ENCODE results near the gene KLHL30. TPM values are rescaled to one million over a fixed set of nuclear protein-coding genes. Genes with fewer than 3 reads are reported as not detected.
A peak's percentile ranks its signal among the peaks of the same experiment; 100 is the strongest.
"Not testable (repeated sequence)": the region's sequence is repeated elsewhere in the genome, so short reads cannot be mapped to it uniquely, and the experiment has no call there.

The KLHL30 gene
- total RNA-seq, 4 donors from 2014 or later = 0.14 to 5.6 TPM; not detected in 2

DNA sequence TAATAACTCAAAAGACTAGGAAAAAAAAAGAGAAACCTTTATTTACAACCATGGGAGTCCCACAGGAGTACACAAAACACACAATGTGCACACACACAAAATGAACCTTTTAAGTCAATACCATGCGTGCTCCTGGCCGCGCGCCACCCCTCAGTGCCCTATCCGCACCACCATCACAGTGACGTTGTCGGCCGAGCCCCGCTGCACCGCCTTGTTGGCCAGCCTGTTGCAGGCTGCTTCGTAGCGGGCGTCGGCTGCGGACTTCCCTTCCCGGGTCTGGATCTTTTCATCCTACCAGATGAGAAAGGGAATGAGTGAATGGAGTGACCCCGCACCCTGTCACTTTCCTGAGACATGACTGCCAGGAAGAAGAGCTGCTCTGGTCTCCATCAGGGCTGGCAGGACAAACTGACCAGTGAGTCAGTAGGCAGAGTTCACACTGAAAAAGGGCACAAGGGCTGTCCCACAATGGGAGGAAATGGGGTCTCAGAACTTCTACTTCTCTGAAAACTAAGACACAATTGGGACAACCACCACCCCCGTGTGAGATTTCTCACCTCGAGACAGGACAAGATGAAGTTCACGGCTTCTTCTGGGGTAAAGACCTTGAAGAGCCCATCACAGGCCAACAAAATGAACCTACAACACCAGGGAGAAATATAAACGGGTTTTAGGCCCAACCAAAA, 32.1 kb downstream of the KLHL30 start:
- intact Hi-C loops (cut with DNase I; ENCODE audit: low total_unique reads) = no loop called here
- H3K4me3 ChIP-seq = no peak overlapping the region
- H3K4me1 ChIP-seq = peaks cover 4 to 25% (median 11%) of the 10 kb centered on the region in 4 donors
- H3K9me3 ChIP-seq = no peaks in the 10 kb centered on the region
- WGBS, 2 donors (ENCODE audit: low coverage in 1 of 2) = 67 to 88% methylated on average over 4 to 21 of the region's 21 CpGs
- H3K27me3 ChIP-seq = no peaks in the 10 kb centered on the region
- in situ Hi-C loops (cut with MboI; ENCODE audit: low pct_ligation_motif_present in 1 of 4, low pct_unique_long_range_greater_than_20kb in 1 of 4, low sequenced_read_pairs in 3 of 4) = no loop called here
- peaks cover 0 to 25% (median 11%) of the 10 kb centered on the region in 4 donors for H3K36me3 ChIP-seq
- TF ChIP-seq EP300 (IDR thresholded peaks at IDR 0.05; ENCODE audit: low read depth) (no peak), POLR2AphosphoS5 (IDR thresholded peaks at IDR 0.05) (no peak), POLR2A (IDR thresholded peaks at IDR 0.05) (no peak)
- TF ChIP-seq, protein P1, sequence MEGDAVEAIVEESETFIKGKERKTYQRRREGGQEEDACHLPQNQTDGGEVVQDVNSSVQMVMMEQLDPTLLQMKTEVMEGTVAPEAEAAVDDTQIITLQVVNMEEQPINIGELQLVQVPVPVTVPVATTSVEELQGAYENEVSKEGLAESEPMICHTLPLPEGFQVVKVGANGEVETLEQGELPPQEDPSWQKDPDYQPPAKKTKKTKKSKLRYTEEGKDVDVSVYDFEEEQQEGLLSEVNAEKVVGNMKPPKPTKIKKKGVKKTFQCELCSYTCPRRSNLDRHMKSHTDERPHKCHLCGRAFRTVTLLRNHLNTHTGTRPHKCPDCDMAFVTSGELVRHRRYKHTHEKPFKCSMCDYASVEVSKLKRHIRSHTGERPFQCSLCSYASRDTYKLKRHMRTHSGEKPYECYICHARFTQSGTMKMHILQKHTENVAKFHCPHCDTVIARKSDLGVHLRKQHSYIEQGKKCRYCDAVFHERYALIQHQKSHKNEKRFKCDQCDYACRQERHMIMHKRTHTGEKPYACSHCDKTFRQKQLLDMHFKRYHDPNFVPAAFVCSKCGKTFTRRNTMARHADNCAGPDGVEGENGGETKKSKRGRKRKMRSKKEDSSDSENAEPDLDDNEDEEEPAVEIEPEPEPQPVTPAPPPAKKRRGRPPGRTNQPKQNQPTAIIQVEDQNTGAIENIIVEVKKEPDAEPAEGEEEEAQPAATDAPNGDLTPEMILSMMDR (IDR thresholded peaks at IDR 0.05) = no peak
- peak overlapping the region; percentile 44 to 74 (median 67) for H3K27ac ChIP-seq
- no peak for DNase-seq

DNA sequence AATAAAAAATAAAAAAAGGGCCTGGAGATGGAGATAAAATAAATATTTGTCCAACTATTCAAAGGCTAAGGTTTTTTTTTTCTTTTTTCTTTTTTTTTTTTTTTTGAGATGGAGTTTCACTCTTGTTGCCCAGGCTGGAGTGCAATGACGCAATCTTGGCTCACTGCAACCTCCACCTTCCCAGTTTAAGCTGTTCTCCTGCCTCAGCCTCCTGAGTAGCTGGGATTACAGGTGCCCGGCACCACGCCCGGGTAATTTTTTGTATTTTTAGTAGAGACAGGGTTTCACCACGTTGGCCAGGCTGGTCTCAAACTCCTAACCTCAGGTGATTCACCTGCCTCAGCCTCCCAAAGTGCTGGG, 32.6 kb downstream of the KLHL30 start:
- in situ Hi-C loops (cut with MboI; ENCODE audit: low pct_ligation_motif_present in 1 of 4, low pct_unique_long_range_greater_than_20kb in 1 of 4, low sequenced_read_pairs in 3 of 4); H3K4me3 ChIP-seq; DNase-seq; H3K9me3 ChIP-seq; intact Hi-C loops (cut with DNase I; ENCODE audit: low total_unique reads); H3K27me3 ChIP-seq: not testable (repeated sequence)
- peaks cover 0 to 25% (median 11%) of the 10 kb centered on the region in 4 donors for H3K36me3 ChIP-seq
- H3K4me1 ChIP-seq = peaks cover 4 to 25% (median 11%) of the 10 kb centered on the region in 4 donors
- WGBS, 2 donors (ENCODE audit: low coverage in 1 of 2) = 62 to 81% methylated on average over 3 to 5 of the region's 5 CpGs
- peak overlapping the region in 3 of 4 donors; percentile 44 to 68 (median 66) for H3K27ac ChIP-seq

DNA sequence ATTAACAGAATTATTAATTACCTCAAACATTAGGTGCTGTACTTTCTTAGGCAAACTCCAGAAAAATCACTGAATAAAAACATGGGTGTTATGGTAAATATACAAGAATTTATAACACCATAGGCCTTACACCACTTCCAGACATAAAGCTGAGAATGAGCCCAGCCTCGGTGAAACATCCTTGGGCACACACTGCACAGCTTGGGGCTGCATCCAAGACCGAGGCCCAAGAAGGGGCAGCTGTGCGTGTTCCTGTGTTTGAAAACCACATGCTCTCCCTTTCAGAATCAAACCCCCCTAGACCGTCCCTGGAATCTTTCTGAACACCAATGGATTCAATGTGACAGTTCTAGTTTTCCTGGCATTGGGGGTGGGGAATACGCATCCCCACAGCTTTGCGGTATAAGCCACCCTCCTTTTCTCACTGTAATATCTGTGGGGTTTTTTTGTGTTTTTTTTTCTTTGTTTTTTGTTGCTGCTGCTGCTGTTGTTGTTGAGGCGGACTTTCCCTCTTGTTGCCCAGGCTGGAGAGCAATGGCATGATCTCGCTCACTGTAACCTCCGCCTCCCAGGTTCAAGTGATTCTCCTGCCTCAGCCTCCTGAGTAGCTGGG, 33.2 kb downstream of the KLHL30 start:
- DNase-seq = no peak
- Histone ChIP-seq H3K36me3 (peaks cover 0 to 25% (median 11%) of the 10 kb centered on the region in 4 donors), H3K27me3 (no peaks in the 10 kb centered on the region), H3K27ac (no peak overlapping the region), H3K4me3 (no peak overlapping the region), H3K4me1 (peaks cover 4 to 25% (median 11%) of the 10 kb centered on the region in 4 donors), H3K9me3 (no peaks in the 10 kb centered on the region)
- 95 to 100% methylated on average over 2 to 9 of the region's 9 CpGs for WGBS, 2 donors (ENCODE audit: low coverage in 1 of 2)
- TF ChIP-seq POLR2AphosphoS5 (IDR thresholded peaks at IDR 0.05) (no peak), POLR2A (IDR thresholded peaks at IDR 0.05) (no peak), EP300 (IDR thresholded peaks at IDR 0.05; ENCODE audit: low read depth) (no peak)
- TF ChIP-seq, protein P1 (IDR thresholded peaks at IDR 0.05) = no peak
- in situ Hi-C loops (cut with MboI; ENCODE audit: low pct_ligation_motif_present in 1 of 4, low pct_unique_long_range_greater_than_20kb in 1 of 4, low sequenced_read_pairs in 3 of 4) = no loop called here
- intact Hi-C loops (cut with DNase I; ENCODE audit: low total_unique reads) = no loop called here

DNA sequence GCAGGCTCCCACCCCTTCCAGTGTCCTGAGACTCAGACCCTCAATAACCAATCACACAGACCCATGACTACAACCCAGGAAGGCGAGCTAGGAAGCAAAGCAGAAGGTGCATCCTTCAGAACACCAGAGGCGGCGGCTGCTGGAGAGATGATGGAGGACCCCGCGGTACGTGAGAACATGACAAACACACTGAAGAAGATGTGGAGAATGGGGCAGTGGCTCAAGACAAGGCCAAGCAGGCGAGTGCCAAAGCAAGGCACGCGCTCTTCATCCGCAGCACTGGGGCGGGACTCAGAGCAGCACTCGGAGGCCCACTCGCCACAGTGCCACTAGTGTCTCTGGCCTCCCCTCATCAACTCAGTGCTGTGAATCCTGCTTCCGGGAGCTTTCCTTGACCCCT, 34.0 kb downstream of the KLHL30 start:
- TF ChIP-seq POLR2AphosphoS5 (IDR thresholded peaks at IDR 0.05) (no peak), POLR2A (IDR thresholded peaks at IDR 0.05) (no peak), EP300 (IDR thresholded peaks at IDR 0.05; ENCODE audit: low read depth) (no peak)
- TF ChIP-seq, protein P1 (IDR thresholded peaks at IDR 0.05) = no peak
- in situ Hi-C loops (cut with MboI; ENCODE audit: low pct_ligation_motif_present in 1 of 4, low pct_unique_long_range_greater_than_20kb in 1 of 4, low sequenced_read_pairs in 3 of 4) (no loop called here), intact Hi-C loops (cut with DNase I; ENCODE audit: low total_unique reads) (no loop called here)
- H3K27me3 ChIP-seq = no peaks in the 10 kb centered on the region
- WGBS, 2 donors (ENCODE audit: low coverage in 1 of 2) = 90% methylated on average over 14 of the region's 14 CpGs; no CpG with 5 or more reads in 1 of the 2 donors
- H3K9me3 ChIP-seq = no peaks in the 10 kb centered on the region
- H3K27ac ChIP-seq = no peak overlapping the region
- peaks cover 4 to 25% (median 11%) of the 10 kb centered on the region in 4 donors for H3K4me1 ChIP-seq
- no peak overlapping the region for H3K4me3 ChIP-seq
- DNase-seq = no peak
- H3K36me3 ChIP-seq = peaks cover 0 to 27% (median 13%) of the 10 kb centered on the region in 4 donors

Data from transverse colon (tissue), 4 donors.